Measurements from ENCODE around the gene HTRA3. TPM values are rescaled to one million over a fixed set of nuclear protein-coding genes. Genes with fewer than 3 reads are reported as not detected.

HTRA3 gene
- total and polyA plus RNA-seq, 2 experiments from 2014 or later = 1.3 to 3.6 TPM

DNA sequence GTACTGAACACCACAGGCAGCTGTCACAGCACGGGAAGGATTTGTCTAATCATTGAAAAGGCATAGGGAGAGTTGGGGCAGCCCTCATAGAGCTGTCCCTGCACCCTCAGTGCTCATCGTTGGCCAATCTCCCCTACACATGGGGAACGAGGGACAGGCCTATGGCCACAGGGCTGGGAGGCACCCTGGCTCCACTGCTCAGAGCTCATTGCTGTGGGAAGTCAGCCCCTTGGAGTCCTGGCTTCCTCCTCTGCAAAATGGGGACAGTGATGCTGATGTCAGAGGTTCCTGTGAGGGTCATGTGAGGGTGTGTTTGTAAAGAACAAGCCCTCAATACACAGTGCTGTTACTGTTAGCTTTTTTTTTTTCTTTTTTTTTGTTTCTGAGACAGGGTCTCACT lies 19.3 kb upstream of the HTRA3 start:
- H3K4me3 ChIP-seq = no peak overlapping the region
- peaks cover 10% of the 10 kb centered on the region for H3K27me3 Mint-ChIP-seq (ENCODE audit: insufficient read depth, low read depth, poor library complexity)
- no peaks in the 10 kb centered on the region for H3K4me1 Mint-ChIP-seq
- H3F3A ChIP-seq (replicated peaks; ENCODE audit: low read depth) = no peaks in the 10 kb centered on the region
- TF ChIP-seq EZH2 (IDR thresholded peaks at IDR 0.05; ENCODE audit: low read depth, unreplicated experiment) = no peak
- TF ChIP-seq, protein P1, sequence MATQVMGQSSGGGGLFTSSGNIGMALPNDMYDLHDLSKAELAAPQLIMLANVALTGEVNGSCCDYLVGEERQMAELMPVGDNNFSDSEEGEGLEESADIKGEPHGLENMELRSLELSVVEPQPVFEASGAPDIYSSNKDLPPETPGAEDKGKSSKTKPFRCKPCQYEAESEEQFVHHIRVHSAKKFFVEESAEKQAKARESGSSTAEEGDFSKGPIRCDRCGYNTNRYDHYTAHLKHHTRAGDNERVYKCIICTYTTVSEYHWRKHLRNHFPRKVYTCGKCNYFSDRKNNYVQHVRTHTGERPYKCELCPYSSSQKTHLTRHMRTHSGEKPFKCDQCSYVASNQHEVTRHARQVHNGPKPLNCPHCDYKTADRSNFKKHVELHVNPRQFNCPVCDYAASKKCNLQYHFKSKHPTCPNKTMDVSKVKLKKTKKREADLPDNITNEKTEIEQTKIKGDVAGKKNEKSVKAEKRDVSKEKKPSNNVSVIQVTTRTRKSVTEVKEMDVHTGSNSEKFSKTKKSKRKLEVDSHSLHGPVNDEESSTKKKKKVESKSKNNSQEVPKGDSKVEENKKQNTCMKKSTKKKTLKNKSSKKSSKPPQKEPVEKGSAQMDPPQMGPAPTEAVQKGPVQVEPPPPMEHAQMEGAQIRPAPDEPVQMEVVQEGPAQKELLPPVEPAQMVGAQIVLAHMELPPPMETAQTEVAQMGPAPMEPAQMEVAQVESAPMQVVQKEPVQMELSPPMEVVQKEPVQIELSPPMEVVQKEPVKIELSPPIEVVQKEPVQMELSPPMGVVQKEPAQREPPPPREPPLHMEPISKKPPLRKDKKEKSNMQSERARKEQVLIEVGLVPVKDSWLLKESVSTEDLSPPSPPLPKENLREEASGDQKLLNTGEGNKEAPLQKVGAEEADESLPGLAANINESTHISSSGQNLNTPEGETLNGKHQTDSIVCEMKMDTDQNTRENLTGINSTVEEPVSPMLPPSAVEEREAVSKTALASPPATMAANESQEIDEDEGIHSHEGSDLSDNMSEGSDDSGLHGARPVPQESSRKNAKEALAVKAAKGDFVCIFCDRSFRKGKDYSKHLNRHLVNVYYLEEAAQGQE (IDR thresholded peaks at IDR 0.05; ENCODE audit: unreplicated experiment) = no peak
- no peak for TF ChIP-seq CTCF (conservative IDR thresholded peaks at IDR 0.05; ENCODE audit: low read depth in 2 of 2)
- no peak for TF ChIP-seq STAT1 (IDR thresholded peaks at IDR 0.05; ENCODE audit: unreplicated experiment)
- no peak for TF ChIP-seq CREB1 (CRISPR knock-in tag; IDR thresholded peaks at IDR 0.05; ENCODE audit: low read depth)
- no peak overlapping the region for H3K27ac ChIP-seq (ENCODE audit: low read depth)
- H3K9me3 Mint-ChIP-seq = no peaks in the 10 kb centered on the region; the same call in 2 of the 3 replicates
- H3K4me3 Mint-ChIP-seq = no peak overlapping the region
- H3K27ac Mint-ChIP-seq = no peak overlapping the region
- no peaks in the 10 kb centered on the region for H3K36me3 Mint-ChIP-seq (ENCODE audit: low read depth)
- ATAC-seq (no peak), DNase-seq (ENCODE audit: low spot score) (no peak)
- no peaks in the 10 kb centered on the region for H3K79me2 ChIP-seq (replicated peaks; ENCODE audit: insufficient read depth)
- no peaks in the 10 kb centered on the region for H3K27me3 ChIP-seq (ENCODE audit: insufficient read depth)
- H2AFZ ChIP-seq = no peak overlapping the region
- H3K4me1 ChIP-seq (ENCODE audit: insufficient read depth) = no peaks in the 10 kb centered on the region
- H3K4me2 ChIP-seq = no peak overlapping the region
- H3K36me3 ChIP-seq (ENCODE audit: insufficient read depth) = no peaks in the 10 kb centered on the region
- no peaks in the 10 kb centered on the region for H3K9me2 ChIP-seq (ENCODE audit: insufficient read depth)
- no peaks in the 10 kb centered on the region for H4K20me1 ChIP-seq (replicated peaks; ENCODE audit: insufficient read depth)

DNA sequence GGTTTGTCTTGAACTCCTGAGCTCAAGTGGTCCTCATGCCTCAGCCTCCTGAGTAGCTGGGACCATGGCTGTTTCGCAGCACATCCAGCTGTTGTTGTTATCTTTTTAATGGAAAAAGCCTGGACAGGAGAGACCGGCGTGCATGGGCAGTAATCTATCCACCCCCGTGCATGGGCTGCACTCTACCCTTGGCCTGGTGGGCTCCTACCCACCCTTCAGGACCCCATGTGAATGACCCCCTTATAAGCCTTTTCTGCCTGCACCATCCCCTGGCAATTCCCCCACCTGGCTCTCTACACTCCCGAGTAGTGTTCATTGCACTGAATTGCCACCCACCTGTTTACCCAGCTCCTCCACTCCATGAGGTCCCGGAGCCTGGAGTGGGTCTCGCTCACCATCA lies 18.9 kb upstream of the HTRA3 start:
- Histone ChIP-seq H3F3A (replicated peaks; ENCODE audit: low read depth) (no peaks in the 10 kb centered on the region), H3K4me2 (no peak overlapping the region), H3K4me3 (no peak overlapping the region), H3K79me2 (replicated peaks; ENCODE audit: insufficient read depth) (no peaks in the 10 kb centered on the region), H3K9me2 (ENCODE audit: insufficient read depth) (no peaks in the 10 kb centered on the region), H3K4me1 (ENCODE audit: insufficient read depth) (no peaks in the 10 kb centered on the region), H2AFZ (no peak overlapping the region), H3K36me3 (ENCODE audit: insufficient read depth) (no peaks in the 10 kb centered on the region), H3K27ac (ENCODE audit: low read depth) (no peak overlapping the region), H3K27me3 (ENCODE audit: insufficient read depth) (no peaks in the 10 kb centered on the region), H4K20me1 (replicated peaks; ENCODE audit: insufficient read depth) (no peaks in the 10 kb centered on the region)
- ATAC-seq (no peak), DNase-seq (ENCODE audit: low spot score) (no peak)
- no peaks in the 10 kb centered on the region for H3K4me1 Mint-ChIP-seq
- H3K27ac Mint-ChIP-seq = no peak overlapping the region
- H3K4me3 Mint-ChIP-seq = no peak overlapping the region
- H3K36me3 Mint-ChIP-seq (ENCODE audit: low read depth) = no peaks in the 10 kb centered on the region
- TF ChIP-seq, protein P1 (IDR thresholded peaks at IDR 0.05; ENCODE audit: unreplicated experiment) = no peak
- TF ChIP-seq JUNB (IDR thresholded peaks at IDR 0.05; ENCODE audit: unreplicated experiment) (no peak), EZH2 (IDR thresholded peaks at IDR 0.05; ENCODE audit: low read depth, unreplicated experiment) (no peak), ZNF114 (CRISPR knock-in tag; IDR thresholded peaks at IDR 0.05) (no peak)
- H3K27me3 Mint-ChIP-seq (ENCODE audit: insufficient read depth, low read depth, poor library complexity) = peaks cover 10% of the 10 kb centered on the region
- H3K9me3 Mint-ChIP-seq = no peaks in the 10 kb centered on the region; the same call in 2 of the 3 replicates
